IMR-90 (cell line): ENCODE results near the gene SH3RF1. TPM values are rescaled to one million over a fixed set of nuclear protein-coding genes. Genes with fewer than 3 reads are reported as not detected.

Source experiments
- ATAC-seq: fragments of 200-7000 bp; cut with Tn5 transposase; 2 replicates; pipeline ENCODE4 v1.9.1; 2020; ENCODE audit warnings: low read depth, mild to moderate bottlenecking, moderate library complexity
- BruUV-seq: library from RNA; stranded (reverse); fragments of 400-500 nt; replicated peaks from 2 replicates; lab custom pipeline; 2021; lab: Mats Ljungman, UMichigan
- CTCF ChIA-PET: fragments of 300-600 bp; formaldehyde crosslinking; extraction: SDS; loops from one replicate; lab custom pipeline; 2021; ENCODE audit warnings: antibody characterized with exemption; lab: Yijun Ruan, JAX
- POLR2A ChIA-PET: fragments of 300-600 bp; sonication (Branson Sonifier 250); formaldehyde crosslinking; loops from one replicate; lab custom pipeline; 2022; ENCODE audit warnings: antibody characterized with exemption; ENCODE audit not compliant: unreplicated experiment; lab: Charles Lee
- DNase-seq: peaks from one replicate; pipeline ENCODE4 v3.0.0; 2013
- H2AFZ ChIP-seq: replicated peaks from 2 replicates; pipeline ENCODE3; 2013; ENCODE audit warnings: low read length, mild to moderate bottlenecking; ENCODE audit not compliant: poor library complexity
- H2AK5ac ChIP-seq: 2 replicates; pipeline ENCODE4 v1.6.1; 2013; ENCODE audit warnings: low read depth, low read length, inconsistent platforms
- H2AK9ac ChIP-seq: replicated peaks from 2 replicates; pipeline ENCODE3; 2013; ENCODE audit warnings: mild to moderate bottlenecking, low read depth, low read length, moderate library complexity; ENCODE audit not compliant: poor library complexity
- H2BK120ac ChIP-seq: 2 replicates; pipeline ENCODE4 v1.6.1; 2013; ENCODE audit warnings: low read depth, low read length, inconsistent platforms
- H2BK15ac ChIP-seq: 3 replicates; pipeline ENCODE4 v1.6.1; 2013; ENCODE audit warnings: low read depth, low read length, inconsistent platforms
- H2BK20ac ChIP-seq: 2 replicates; pipeline ENCODE4 v1.6.1; 2013; ENCODE audit warnings: low read depth, mild to moderate bottlenecking, inconsistent platforms, low read length, moderate library complexity
- H2BK5ac ChIP-seq: 2 replicates; pipeline ENCODE4 v1.6.1; 2013; ENCODE audit warnings: mild to moderate bottlenecking, low read depth, low read length, inconsistent platforms; ENCODE audit not compliant: poor library complexity, severe bottlenecking
- H3K14ac ChIP-seq: replicated peaks from 2 replicates; pipeline ENCODE4 v1.6.1; 2013; ENCODE audit warnings: low read depth, low read length, inconsistent platforms
- H3K18ac ChIP-seq: 2 replicates; pipeline ENCODE4 v1.6.1; 2013; ENCODE audit warnings: low read depth, low read length, control low read depth
- H3K23ac ChIP-seq: 2 replicates; pipeline ENCODE4 v1.6.1; 2013; ENCODE audit warnings: low read depth, low read length, inconsistent platforms
- H3K27ac ChIP-seq: 2 replicates; pipeline ENCODE4 v1.5.1; 2013; ENCODE audit warnings: mild to moderate bottlenecking, control low read depth, low read length; ENCODE audit not compliant: insufficient read depth
- H3K27me3 ChIP-seq: 2 replicates; pipeline ENCODE4 v1.6.1; 2013; ENCODE audit warnings: low read length; ENCODE audit not compliant: control insufficient read depth, insufficient read depth
- H3K36me3 ChIP-seq: 2 replicates; pipeline ENCODE4 v1.6.1; 2013; ENCODE audit warnings: low read length, mixed read lengths; ENCODE audit not compliant: control insufficient read depth, insufficient read depth
- H3K4ac ChIP-seq: 2 replicates; pipeline ENCODE4 v1.6.1; 2013; ENCODE audit warnings: low read depth, low read length, inconsistent platforms
- H3K4me1 ChIP-seq: 2 replicates; pipeline ENCODE4 v1.6.1; 2013; ENCODE audit warnings: low read length, mixed read lengths; ENCODE audit not compliant: control insufficient read depth, insufficient read depth
- H3K4me2 ChIP-seq: 2 replicates; pipeline ENCODE4 v1.6.1; 2013; ENCODE audit warnings: low read depth, mild to moderate bottlenecking, control low read depth, low read length, moderate library complexity
- H3K4me3 ChIP-seq: 2 replicates; pipeline ENCODE4 v1.5.1; 2013; ENCODE audit warnings: low read depth, mild to moderate bottlenecking, control low read depth, low read length, moderate library complexity; ENCODE audit not compliant: insufficient read depth
- H3K56ac ChIP-seq: 2 replicates; pipeline ENCODE4 v1.6.1; 2013; ENCODE audit warnings: low read length, inconsistent platforms; ENCODE audit not compliant: insufficient read depth; ENCODE audit errors: extremely low read depth
- H3K79me1 ChIP-seq, 2 experiments: 2 replicates each; pipeline ENCODE4 v1.6.1; 2013; ENCODE audit warnings: low read length in 2 of 2, inconsistent platforms in 1 of 2, low read depth in 1 of 2
- H3K9ac ChIP-seq: 2 replicates; pipeline ENCODE4 v1.6.1; 2013; ENCODE audit warnings: low read depth, low read length, control low read depth
- H3K9me1 ChIP-seq: 2 replicates; pipeline ENCODE4 v1.6.1; 2013; ENCODE audit warnings: low read length, inconsistent platforms; ENCODE audit not compliant: insufficient read depth
- H3K9me3 ChIP-seq: 2 replicates; pipeline ENCODE4 v1.6.1; 2013; ENCODE audit warnings: low read length; ENCODE audit not compliant: control insufficient read depth, insufficient read depth
- H4K20me1 ChIP-seq: 2 replicates; pipeline ENCODE4 v1.6.1; 2013; ENCODE audit warnings: low read length, inconsistent platforms; ENCODE audit not compliant: insufficient read depth
- H4K5ac ChIP-seq: 2 replicates; pipeline ENCODE4 v1.6.1; 2013; ENCODE audit warnings: mild to moderate bottlenecking, low read depth, low read length, control low read depth
- H4K8ac ChIP-seq, 2 experiments: 2 replicates each; pipeline ENCODE4 v1.6.1; 2013; ENCODE audit warnings: low read depth in 2 of 2, low read length in 2 of 2, control low read depth in 1 of 2, inconsistent platforms in 1 of 2
- H4K91ac ChIP-seq: 2 replicates; pipeline ENCODE4 v1.6.1; 2013; ENCODE audit warnings: low read depth, low read length, inconsistent platforms; ENCODE audit not compliant: insufficient read depth
- BHLHE40 ChIP-seq: fragments of 150-350 bp; IDR thresholded peaks from 2 replicates; pipeline ENCODE4 v1.6.1; 2016; ENCODE audit warnings: mild to moderate bottlenecking, low read depth, low read length
- CEBPB ChIP-seq: IDR thresholded peaks from 2 replicates; pipeline ENCODE4 v1.6.1; 2012; ENCODE audit warnings: low read depth, low read length, improper control_type of control experiment
- CHD1 ChIP-seq: IDR thresholded peaks from 2 replicates; pipeline ENCODE4 v1.6.1; 2012; ENCODE audit warnings: low read depth, low read length, improper control_type of control experiment
- CTCF ChIP-seq: conservative IDR thresholded peaks from 2 replicates; pipeline ENCODE4 v1.5.1; 2012; ENCODE audit warnings: mild to moderate bottlenecking, low read depth, low read length, improper control_type of control experiment
- FOS ChIP-seq: fragments of 150-350 bp; IDR thresholded peaks from 2 replicates; pipeline ENCODE4 v1.6.1; 2016; ENCODE audit warnings: low read depth, low read length
- MAZ ChIP-seq: IDR thresholded peaks from 2 replicates; pipeline ENCODE4 v1.6.1; 2012; ENCODE audit warnings: low read depth, mild to moderate bottlenecking, low read length, improper control_type of control experiment, moderate library complexity, borderline replicate concordance
- MXI1 ChIP-seq: IDR thresholded peaks from 2 replicates; pipeline ENCODE4 v1.6.1; 2012; ENCODE audit warnings: low read depth, mild to moderate bottlenecking, low read length, moderate library complexity, borderline replicate concordance
- NFE2L2 ChIP-seq: fragments of 150-350 bp; IDR thresholded peaks from 2 replicates; pipeline ENCODE4 v1.6.1; 2016; ENCODE audit warnings: low read depth, mild to moderate bottlenecking, low read length
- RCOR1 ChIP-seq: IDR thresholded peaks from 2 replicates; pipeline ENCODE4 v1.6.1; 2012; ENCODE audit warnings: mild to moderate bottlenecking, low read length, improper control_type of control experiment; ENCODE audit not compliant: insufficient replicate concordance
- RFX5 ChIP-seq: IDR thresholded peaks from 2 replicates; pipeline ENCODE4 v1.8.0; 2012; ENCODE audit warnings: low read depth, mild to moderate bottlenecking, low read length, moderate library complexity
- USF2 ChIP-seq: fragments of 150-350 bp; IDR thresholded peaks from 2 replicates; pipeline ENCODE4 v1.6.1; 2017; ENCODE audit warnings: mild to moderate bottlenecking, antibody characterized with exemption, low read length, low read depth
- WGBS, 2 experiments: methylation state at CpG; one replicate each; pipeline versions ENCODE4 v1.1.5 to v1.1.7; 2013; ENCODE audit warnings: missing lambda C conversion rate in 2 of 2; ENCODE audit not compliant: insufficient read length in 1 of 2; ENCODE audit errors: extremely low coverage in 2 of 2; 5-methylcytosine and 5-hydroxymethylcytosine counted together
- dilution Hi-C: fragments of 300-500 bp; cut with HindIII; formaldehyde crosslinking; loops from one replicate; pipeline ENCODE4 v1.14.3; 2018; ENCODE audit warnings: low sequenced_read_pairs; ENCODE audit not compliant: unreplicated experiment
- in situ Hi-C: fragments of 300-500 bp; cut with MboI; formaldehyde crosslinking; loops from 3 replicates; pipeline ENCODE4 v1.14.3; 2019; ENCODE audit warnings: low sequenced_read_pairs, inconsistent platforms, mixed read lengths
- intact Hi-C: fragments of 100-400 bp; cut with micrococcal nuclease; formaldehyde crosslinking; loops from 2 replicates; pipeline ENCODE4 v1.10.0; 2022
- polyA plus RNA-seq, 3 experiments: library from polyadenylated mRNA; depleted of rRNA; stranded (reverse); fragments of >200 nt; gene quantifications; 2 replicates each; pipeline ENCODE4 v1.2.3, GENCODE V29; 2012; ENCODE audit warnings: low replicate concordance in 1 of 3
- total RNA-seq: library from RNA; depleted of rRNA; stranded (reverse); fragments of >200 nt; gene quantifications from 2 replicates; pipeline ENCODE4 v1.2.3, GENCODE V29; 2012

Gene SH3RF1
- total and polyA plus RNA-seq, 2 of the 4 experiments (the other 2 are of a cell fraction), result 22.0 to 29.8 TPM

GRCh38 chr4:169179609-169180521, 90.9 kb downstream of the SH3RF1 start:
- CTCF ChIA-PET, result no interaction called here
- H3K4me3 ChIP-seq, result no peak overlapping the region

More at GRCh38 chr4:169179609-169180521, 90.9 kb downstream of the SH3RF1 start:
- BruUV-seq, result no TSS peak
- H2AFZ ChIP-seq, result no peak overlapping the region
- 0 out of 4 replicates have a peak overlapping the region, but pooled peaks of 1 of the 2 experiments have one; percentile 1 for H4K8ac ChIP-seq
- no peak overlapping the region for H2BK120ac ChIP-seq
- H3K79me1 ChIP-seq, result peaks cover 30 to 74% of the 10 kb centered on the region in 2 experiments
- no peak overlapping the region for H2BK15ac ChIP-seq
- in situ Hi-C loops, result no loop called here
- H2AK9ac ChIP-seq, result no peak overlapping the region
- peaks cover 53% of the 10 kb centered on the region for H4K20me1 ChIP-seq
- no peak overlapping the region for H4K5ac ChIP-seq
- peak; percentile 40 for DNase-seq
- WGBS, 2 experiments, result 80% methylated on average over 1 of the region's 13 CpGs; no CpG with 5 or more reads in 1 of the 2 experiments
- peak overlapping the region; percentile 23; the same call in 1 of the 2 replicates for H3K27ac ChIP-seq
- H3K18ac ChIP-seq, result peak overlapping the region; percentile 67; the same call in 1 of the 2 replicates
- intact Hi-C loops, result no loop called here
- H2BK20ac ChIP-seq, result no peak overlapping the region
- H3K23ac ChIP-seq, result no peak overlapping the region
- peak; percentile 45 for ATAC-seq
- peaks cover 8% of the 10 kb centered on the region for H3K4me1 ChIP-seq
- 0 out of 2 replicates have a peak overlapping the region, but pooled peaks have one; percentile 2 for H3K4ac ChIP-seq
- no peaks in the 10 kb centered on the region for H3K27me3 ChIP-seq
- H3K56ac ChIP-seq, result no peak overlapping the region
- H3K9me3 ChIP-seq, result no peaks in the 10 kb centered on the region
- POLR2A ChIA-PET, result no interaction called here
- peak overlapping the region; percentile 53 for H3K4me2 ChIP-seq
- no peak overlapping the region for H4K91ac ChIP-seq
- no peak overlapping the region for H2AK5ac ChIP-seq
- 0 out of 2 replicates have a peak overlapping the region, but pooled peaks have one; percentile 5 for H3K9ac ChIP-seq
- peaks cover 10% of the 10 kb centered on the region for H3K9me1 ChIP-seq
- dilution Hi-C loops, result no loop called here
- no peaks in the 10 kb centered on the region; the same call in 1 of the 2 replicates for H3K36me3 ChIP-seq
- no peak overlapping the region; the same call in 1 of the 2 replicates for H3K14ac ChIP-seq
- no peak overlapping the region for H2BK5ac ChIP-seq
- no peak for TF ChIP-seq CTCF
- TF ChIP-seq BHLHE40, result no peak
- TF ChIP-seq FOS, result no peak
- TF ChIP-seq MXI1, result no peak
- no peak for TF ChIP-seq CEBPB
- no peak for TF ChIP-seq RCOR1
- no peak for TF ChIP-seq USF2
- no peak for TF ChIP-seq RFX5
- TF ChIP-seq MAZ, result no peak
- TF ChIP-seq CHD1, result no peak
- no peak for TF ChIP-seq NFE2L2
